Panc1 (cell line): ENCODE measurements around the gene TP53BP1. TPM values are rescaled to one million over a fixed set of nuclear protein-coding genes. Genes with fewer than 3 reads are reported as not detected.

Source experiments
- ATAC-seq: fragments of 200-7000 bp; cut with Tn5 transposase; 2 replicates; pipeline ENCODE4 v1.9.1; 2020; ENCODE audit warnings: mild to moderate bottlenecking, moderate library complexity
- BruUV-seq: library from RNA; stranded (reverse); fragments of 400-500 nt; replicated peaks from 2 replicates; lab custom pipeline; 2021; lab: Mats Ljungman, UMichigan
- CTCF ChIA-PET: fragments of 300-600 bp; sonication (Branson Sonifier 250); formaldehyde crosslinking; loops from one replicate; lab custom pipeline; 2022; ENCODE audit warnings: antibody characterized with exemption; lab: Charles Lee
- POLR2A ChIA-PET: fragments of 300-600 bp; sonication (Branson Sonifier 250); formaldehyde crosslinking; loops from one replicate; lab custom pipeline; 2022; ENCODE audit warnings: antibody characterized with exemption; lab: Charles Lee
- DNase-seq: peaks from one replicate; pipeline ENCODE4 v3.0.0-alpha.2; 2010; ENCODE audit warnings: low read depth, low spot score
- H3K27ac ChIP-seq: 2 replicates; pipeline ENCODE4 v1.5.1; 2011; ENCODE audit warnings: mild to moderate bottlenecking, low read length, inconsistent platforms
- H3K27me3 ChIP-seq: fragments of 200-500 bp; sonication (Bioruptor generic); 2 replicates; pipeline ENCODE4 v1.6.0; 2014; ENCODE audit warnings: low read length, inconsistent platforms; ENCODE audit not compliant: control insufficient read depth, insufficient read depth
- H3K36me3 ChIP-seq: fragments of 200-500 bp; sonication (Bioruptor generic); 2 replicates; pipeline ENCODE4 v1.5.1; 2014; ENCODE audit warnings: inconsistent platforms, mild to moderate bottlenecking, low read length, moderate library complexity; ENCODE audit not compliant: control insufficient read depth, insufficient read depth
- H3K4me1 ChIP-seq: 2 replicates; pipeline ENCODE4 v1.5.1; 2011; ENCODE audit warnings: inconsistent platforms, mild to moderate bottlenecking, low read length, moderate library complexity; ENCODE audit not compliant: control insufficient read depth, insufficient read depth
- H3K4me3 ChIP-seq, 2 experiments: 2 replicates each; pipeline ENCODE4 v1.5.1; 2011 to 2012; ENCODE audit warnings: low read depth in 2 of 2, low read length in 2 of 2, mild to moderate bottlenecking in 2 of 2, inconsistent platforms in 1 of 2, moderate library complexity in 1 of 2
- H3K9me3 ChIP-seq: fragments of 200-500 bp; sonication (Bioruptor generic); 2 replicates; pipeline ENCODE4 v1.5.1; 2014; ENCODE audit warnings: low read depth, mild to moderate bottlenecking, inconsistent platforms, low read length, moderate library complexity; ENCODE audit not compliant: control insufficient read depth, insufficient read depth
- CTCF ChIP-seq: fragments of 450-650 bp; IDR thresholded peaks from 2 replicates; pipeline ENCODE4 v1.5.1; 2017; ENCODE audit warnings: mild to moderate bottlenecking
- POLR2AphosphoS5 ChIP-seq: IDR thresholded peaks from 2 replicates; pipeline ENCODE4 v1.6.1; 2012; ENCODE audit warnings: mild to moderate bottlenecking, low read depth, low read length, moderate library complexity
- SIN3A ChIP-seq: IDR thresholded peaks from 2 replicates; pipeline ENCODE4 v1.6.1; 2012; ENCODE audit warnings: low read depth, mild to moderate bottlenecking, low read length, moderate library complexity, borderline replicate concordance; ENCODE audit not compliant: insufficient read depth
- TCF7L2 ChIP-seq: IDR thresholded peaks from 2 replicates; pipeline ENCODE4 v1.6.1; 2011; ENCODE audit warnings: mild to moderate bottlenecking, low read depth, low read length, inconsistent platforms
- in situ Hi-C: cut with HindIII; loops from 2 replicates; pipeline ENCODE4 v1.10.0; 2016; ENCODE audit warnings: low sequenced_read_pairs, low pct_unique_long_range_greater_than_20kb
- intact Hi-C: fragments of 100-400 bp; cut with micrococcal nuclease; formaldehyde crosslinking; loops from one replicate; pipeline ENCODE4 v1.10.0; 2022; ENCODE audit not compliant: unreplicated experiment
- total RNA-seq: library from RNA; stranded (reverse); gene quantifications from one replicate; pipeline ENCODE4 v1.2.1, GENCODE V29; 2021; ENCODE audit not compliant: unreplicated experiment
- TF ChIP-seq, protein P1 (sequence below), 2 experiments: IDR thresholded peaks; 2 replicates each; pipeline ENCODE4 v1.6.1; 2011 to 2012; ENCODE audit warnings: low read depth in 2 of 2, control low read depth in 1 of 2, low read length in 1 of 2, mild to moderate bottlenecking in 1 of 2, moderate library complexity in 1 of 2; ENCODE audit not compliant: insufficient read depth in 1 of 2

TP53BP1 gene
- total RNA-seq, 1 experiment from 2014 or later, result 80.3 TPM

DNA sequence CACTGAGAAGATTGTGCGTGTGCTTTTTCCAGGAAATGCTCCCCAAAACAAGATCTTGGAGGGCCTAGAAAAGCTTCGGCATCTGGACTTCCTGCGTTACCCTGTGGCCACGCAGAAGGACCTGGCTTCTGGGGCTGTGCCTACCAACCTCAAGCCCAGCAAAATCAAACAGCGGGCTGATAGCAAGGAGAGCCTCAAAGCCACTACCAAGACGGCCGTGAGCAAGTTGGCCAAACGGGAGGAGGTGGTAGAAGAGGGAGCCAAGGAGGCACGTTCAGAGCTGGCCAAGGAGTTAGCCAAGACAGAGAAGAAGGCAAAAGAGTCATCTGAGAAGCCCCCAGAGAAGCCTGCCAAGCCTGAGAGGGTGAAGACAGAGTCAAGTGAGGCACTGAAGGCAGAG lies 29.3 kb upstream of the TP53BP1 start:
- CTCF ChIA-PET, result no interaction called here

DNA sequence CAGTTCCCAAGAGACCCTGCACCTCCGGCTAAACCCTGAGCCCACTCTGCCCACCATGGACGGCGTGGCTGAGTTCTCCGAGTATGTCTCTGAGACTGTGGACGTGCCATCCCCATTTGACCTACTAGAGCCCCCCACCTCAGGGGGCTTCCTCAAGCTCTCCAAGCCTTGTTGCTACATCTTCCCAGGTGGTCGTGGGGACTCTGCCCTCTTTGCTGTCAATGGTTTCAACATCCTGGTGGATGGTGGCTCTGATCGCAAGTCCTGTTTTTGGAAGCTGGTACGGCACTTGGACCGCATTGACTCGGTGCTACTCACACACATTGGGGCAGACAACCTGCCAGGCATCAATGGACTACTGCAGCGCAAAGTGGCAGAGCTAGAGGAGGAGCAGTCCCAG lies 28.5 kb upstream of the TP53BP1 start:
- no peaks in the 10 kb centered on the region for H3K27me3 ChIP-seq
- no peak for DNase-seq
- H3K4me3 ChIP-seq, result no peak overlapping the region
- no peaks in the 10 kb centered on the region for H3K9me3 ChIP-seq
- ATAC-seq, result no peak
- ChIA-PET CTCF (interaction anchor here (0.6 kb wide), 1 partner anchor 349 kb away, joined by 7 read pairs; no protein-coding TSS in a partner anchor), POLR2A (no interaction called here)
- intact Hi-C loops (no loop called here), in situ Hi-C loops (no loop called here)
- H3K36me3 ChIP-seq, result no peaks in the 10 kb centered on the region
- BruUV-seq, result no TSS peak
- H3K27ac ChIP-seq, result no peak overlapping the region
- H3K4me1 ChIP-seq, result peaks cover 5% of the 10 kb centered on the region; the same call in 1 of the 2 replicates
- no peak for TF ChIP-seq POLR2AphosphoS5
- TF ChIP-seq, protein P1, sequence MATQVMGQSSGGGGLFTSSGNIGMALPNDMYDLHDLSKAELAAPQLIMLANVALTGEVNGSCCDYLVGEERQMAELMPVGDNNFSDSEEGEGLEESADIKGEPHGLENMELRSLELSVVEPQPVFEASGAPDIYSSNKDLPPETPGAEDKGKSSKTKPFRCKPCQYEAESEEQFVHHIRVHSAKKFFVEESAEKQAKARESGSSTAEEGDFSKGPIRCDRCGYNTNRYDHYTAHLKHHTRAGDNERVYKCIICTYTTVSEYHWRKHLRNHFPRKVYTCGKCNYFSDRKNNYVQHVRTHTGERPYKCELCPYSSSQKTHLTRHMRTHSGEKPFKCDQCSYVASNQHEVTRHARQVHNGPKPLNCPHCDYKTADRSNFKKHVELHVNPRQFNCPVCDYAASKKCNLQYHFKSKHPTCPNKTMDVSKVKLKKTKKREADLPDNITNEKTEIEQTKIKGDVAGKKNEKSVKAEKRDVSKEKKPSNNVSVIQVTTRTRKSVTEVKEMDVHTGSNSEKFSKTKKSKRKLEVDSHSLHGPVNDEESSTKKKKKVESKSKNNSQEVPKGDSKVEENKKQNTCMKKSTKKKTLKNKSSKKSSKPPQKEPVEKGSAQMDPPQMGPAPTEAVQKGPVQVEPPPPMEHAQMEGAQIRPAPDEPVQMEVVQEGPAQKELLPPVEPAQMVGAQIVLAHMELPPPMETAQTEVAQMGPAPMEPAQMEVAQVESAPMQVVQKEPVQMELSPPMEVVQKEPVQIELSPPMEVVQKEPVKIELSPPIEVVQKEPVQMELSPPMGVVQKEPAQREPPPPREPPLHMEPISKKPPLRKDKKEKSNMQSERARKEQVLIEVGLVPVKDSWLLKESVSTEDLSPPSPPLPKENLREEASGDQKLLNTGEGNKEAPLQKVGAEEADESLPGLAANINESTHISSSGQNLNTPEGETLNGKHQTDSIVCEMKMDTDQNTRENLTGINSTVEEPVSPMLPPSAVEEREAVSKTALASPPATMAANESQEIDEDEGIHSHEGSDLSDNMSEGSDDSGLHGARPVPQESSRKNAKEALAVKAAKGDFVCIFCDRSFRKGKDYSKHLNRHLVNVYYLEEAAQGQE (IDR thresholded peaks at IDR 0.05; ENCODE audit: insufficient read depth in 1 of 2, low read depth in 2 of 2, low read length in 1 of 2), result no peak
- TF ChIP-seq TCF7L2, result no peak
- TF ChIP-seq CTCF, result no peak
- TF ChIP-seq SIN3A, result no peak

More for the DNA sequence above, 29.3 kb upstream of the TP53BP1 start:
- DNase-seq (no peak), ATAC-seq (no peak)
- no TSS peak for BruUV-seq
- in situ Hi-C loops (no loop called here), intact Hi-C loops (no loop called here)
- Histone ChIP-seq H3K36me3 (no peaks in the 10 kb centered on the region), H3K27me3 (no peaks in the 10 kb centered on the region), H3K9me3 (no peaks in the 10 kb centered on the region), H3K4me1 (peaks cover 5% of the 10 kb centered on the region; the same call in 1 of the 2 replicates), H3K4me3 (no peak overlapping the region), H3K27ac (no peak overlapping the region)
- POLR2A ChIA-PET, result no interaction called here
- no peak for TF ChIP-seq POLR2AphosphoS5
- TF ChIP-seq SIN3A, result no peak
- TF ChIP-seq, protein P1 (IDR thresholded peaks at IDR 0.05; ENCODE audit: insufficient read depth in 1 of 2, low read depth in 2 of 2, low read length in 1 of 2), result no peak
- no peak for TF ChIP-seq TCF7L2
- TF ChIP-seq CTCF, result no peak
